ENCODE measurements around the gene SLC66A2. TPM values are rescaled to one million over a fixed set of nuclear protein-coding genes. Genes with fewer than 3 reads are reported as not detected.

SLC66A2 gene
- total RNA-seq, 1 donor from 2014 or later, result 35.1 TPM

GRCh38 chr18:79947054-79947755 is 4.2 kb downstream of the SLC66A2 start:
- peaks cover 53% of the 10 kb centered on the region for H3K4me1 Mint-ChIP-seq (ENCODE audit: unreplicated experiment)
- H3K27me3 Mint-ChIP-seq (ENCODE audit: unreplicated experiment), result no peaks in the 10 kb centered on the region
- H3K9me3 Mint-ChIP-seq (ENCODE audit: unreplicated experiment), result no peaks in the 10 kb centered on the region
- H3K27ac Mint-ChIP-seq (ENCODE audit: unreplicated experiment), result no peak overlapping the region
- H3K4me3 Mint-ChIP-seq (ENCODE audit: unreplicated experiment), result no peak overlapping the region
- no peak for DNase-seq (ENCODE audit: extremely low spot score, unreplicated experiment)
- TF ChIP-seq CTCF (IDR thresholded peaks at IDR 0.05), result no peak
- peaks cover 11% of the 10 kb centered on the region for H3K36me3 Mint-ChIP-seq (ENCODE audit: unreplicated experiment)

GRCh38 chr18:79945118-79946042 is 6.1 kb downstream of the SLC66A2 start:
- Mint-ChIP-seq H3K4me3 (ENCODE audit: unreplicated experiment) (no peak overlapping the region), H3K27ac (ENCODE audit: unreplicated experiment) (peak overlapping the region; percentile 50), H3K9me3 (ENCODE audit: unreplicated experiment) (no peaks in the 10 kb centered on the region), H3K4me1 (ENCODE audit: unreplicated experiment) (peaks cover 50% of the 10 kb centered on the region), H3K36me3 (ENCODE audit: unreplicated experiment) (peaks cover 15% of the 10 kb centered on the region), H3K27me3 (ENCODE audit: unreplicated experiment) (no peaks in the 10 kb centered on the region)
- no peak for TF ChIP-seq CTCF (IDR thresholded peaks at IDR 0.05)
- no peak for DNase-seq (ENCODE audit: extremely low spot score, unreplicated experiment)

DNA sequence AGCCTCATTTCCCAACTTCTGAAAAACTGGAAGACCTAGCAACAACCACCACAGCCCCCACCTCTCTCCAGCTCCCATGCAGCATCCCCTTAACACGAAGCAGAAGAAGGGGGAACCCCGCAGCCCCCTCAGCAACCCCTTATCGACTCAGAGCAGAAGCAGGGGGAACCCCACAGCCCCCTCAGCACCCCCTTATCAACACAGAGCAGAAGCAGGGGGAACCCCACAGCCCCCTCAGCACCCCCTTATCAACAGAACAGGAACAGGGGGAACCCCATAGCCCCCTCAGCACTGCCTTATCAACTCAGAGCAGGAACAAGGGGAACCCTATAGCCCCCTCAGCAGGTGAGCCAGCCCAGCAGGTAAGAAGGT is 6.7 kb downstream of the SLC66A2 start:
- DNase-seq (ENCODE audit: extremely low spot score, unreplicated experiment), result no peak
- H3K27ac Mint-ChIP-seq (ENCODE audit: unreplicated experiment), result peak overlapping the region; percentile 50
- peaks cover 19% of the 10 kb centered on the region for H3K36me3 Mint-ChIP-seq (ENCODE audit: unreplicated experiment)
- peaks cover 3% of the 10 kb centered on the region for H3K9me3 Mint-ChIP-seq (ENCODE audit: unreplicated experiment)
- no peak for TF ChIP-seq CTCF (IDR thresholded peaks at IDR 0.05)
- no peak overlapping the region for H3K4me3 Mint-ChIP-seq (ENCODE audit: unreplicated experiment)
- peaks cover 44% of the 10 kb centered on the region for H3K4me1 Mint-ChIP-seq (ENCODE audit: unreplicated experiment)
- no peaks in the 10 kb centered on the region for H3K27me3 Mint-ChIP-seq (ENCODE audit: unreplicated experiment)

- Mint-ChIP-seq H3K27me3 (ENCODE audit: unreplicated experiment) (no peaks in the 10 kb centered on the region), H3K36me3 (ENCODE audit: unreplicated experiment) (peaks cover 24% of the 10 kb centered on the region), H3K27ac (ENCODE audit: unreplicated experiment) (peak overlapping the region; percentile 50), H3K4me3 (ENCODE audit: unreplicated experiment) (no peak overlapping the region), H3K9me3 (ENCODE audit: unreplicated experiment) (peaks cover 4% of the 10 kb centered on the region), H3K4me1 (ENCODE audit: unreplicated experiment) (peaks cover 42% of the 10 kb centered on the region)
- DNase-seq (ENCODE audit: extremely low spot score, unreplicated experiment), result no peak
- no peak for TF ChIP-seq CTCF (IDR thresholded peaks at IDR 0.05)
Observed at GRCh38 chr18:79944126-79944731, 7.2 kb downstream of the SLC66A2 start.
